GM21515 (cell line): ENCODE data around the gene PPP4R4.
"Not testable (repeated sequence)": the region's sequence is repeated elsewhere in the genome, so short reads cannot be mapped to it uniquely, and the experiment has no call there.

ENCODE experiments used
- ATAC-seq: cut with Tn5 transposase; IDR thresholded peaks from one replicate; pipeline ENCODE4 v1.9.1; 2021; ENCODE audit not compliant: unreplicated experiment

PPP4R4 gene

GRCh38 chr14:94268582-94268981 is 94.5 kb downstream of the PPP4R4 start:
- not testable (repeated sequence) for ATAC-seq

- no peak for ATAC-seq
Observed at GRCh38 chr14:94269156-94269555, 95.0 kb downstream of the PPP4R4 start.

DNA sequence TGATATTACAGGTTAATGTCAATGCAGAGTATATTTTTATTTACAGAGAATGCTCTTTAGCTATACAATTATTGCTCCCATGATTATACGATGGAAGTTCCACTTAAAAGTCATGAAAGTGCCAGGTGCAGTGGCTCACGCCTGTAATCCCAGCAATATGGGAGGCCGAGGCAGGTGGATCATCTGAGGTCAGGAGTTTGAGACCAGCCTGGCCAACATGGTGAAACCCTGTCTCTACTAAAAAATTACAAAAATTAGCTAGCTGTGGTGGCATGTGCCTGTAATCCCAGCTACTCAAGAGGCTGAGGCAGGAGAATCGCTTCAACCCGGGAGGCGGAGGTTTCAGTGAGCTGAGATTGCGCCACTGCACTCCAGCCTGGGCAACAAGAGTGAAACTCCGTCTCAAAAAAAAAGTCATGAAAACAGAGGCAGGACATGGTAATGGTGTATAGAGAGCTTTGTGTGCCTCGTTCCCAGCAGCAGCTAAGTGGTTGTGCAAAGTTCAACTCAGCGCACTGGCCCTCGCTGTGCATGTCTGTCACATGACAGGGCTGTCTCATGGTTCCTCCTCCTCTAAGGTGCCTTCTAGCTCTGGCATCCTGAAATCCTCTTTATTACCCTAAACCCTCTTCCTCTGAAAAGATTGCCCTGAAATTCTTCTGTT is 102.9 kb downstream of the PPP4R4 start:
- not testable (repeated sequence) for ATAC-seq

DNA sequence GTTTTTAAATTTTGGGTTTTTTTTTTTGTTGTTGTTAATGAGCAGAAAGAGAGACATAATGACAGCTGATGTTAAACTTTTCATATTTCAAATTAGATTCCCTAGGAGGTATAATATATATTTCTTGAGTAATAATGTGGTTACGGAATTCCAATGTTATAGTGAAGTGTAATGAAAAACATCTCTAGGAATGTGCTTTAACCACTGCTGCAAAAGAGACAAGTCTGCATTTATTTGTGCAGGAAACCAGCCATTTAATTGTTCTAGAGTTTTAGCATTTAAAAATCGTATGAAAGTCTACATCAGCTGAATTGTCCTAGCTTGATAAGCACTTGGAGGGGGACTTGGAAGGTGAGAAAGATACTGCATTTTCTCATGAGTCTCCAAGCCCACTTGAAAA is 104.6 kb downstream of the PPP4R4 start:
- no peak for ATAC-seq

DNA sequence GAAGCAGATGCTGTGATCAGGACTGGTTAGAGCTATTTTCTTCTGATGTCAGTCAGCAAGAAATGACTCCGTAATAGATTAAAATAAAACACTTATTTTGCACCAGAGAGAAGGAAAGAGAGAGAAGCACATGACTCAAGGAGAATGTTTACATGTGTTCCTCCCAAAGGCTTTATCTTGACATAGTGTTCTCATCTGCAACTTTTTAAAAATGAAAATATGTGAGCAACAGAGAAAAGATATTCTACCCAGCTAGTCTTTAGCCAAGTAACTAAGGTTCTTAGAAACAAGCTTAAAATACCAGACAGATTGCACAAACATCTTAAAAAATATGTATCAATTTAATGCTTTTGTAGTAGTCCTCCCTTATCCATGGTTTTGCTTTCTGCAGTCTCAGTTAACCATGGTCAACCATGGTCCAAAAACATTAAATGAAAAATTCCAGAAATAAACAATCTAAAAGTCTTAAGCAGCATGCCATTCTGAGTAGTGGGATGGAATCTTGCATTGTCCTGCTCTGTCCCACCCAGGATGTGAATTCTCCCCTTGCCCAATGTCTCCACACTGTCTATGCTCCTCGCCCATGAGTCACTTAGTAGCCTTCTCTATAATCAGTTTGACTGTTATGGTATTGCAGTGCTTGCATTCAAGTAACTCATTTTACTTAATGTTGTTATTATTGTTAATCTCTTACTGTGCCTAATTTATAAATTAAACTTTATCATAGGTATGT is 109.0 kb downstream of the PPP4R4 start:
- no peak for ATAC-seq

DNA sequence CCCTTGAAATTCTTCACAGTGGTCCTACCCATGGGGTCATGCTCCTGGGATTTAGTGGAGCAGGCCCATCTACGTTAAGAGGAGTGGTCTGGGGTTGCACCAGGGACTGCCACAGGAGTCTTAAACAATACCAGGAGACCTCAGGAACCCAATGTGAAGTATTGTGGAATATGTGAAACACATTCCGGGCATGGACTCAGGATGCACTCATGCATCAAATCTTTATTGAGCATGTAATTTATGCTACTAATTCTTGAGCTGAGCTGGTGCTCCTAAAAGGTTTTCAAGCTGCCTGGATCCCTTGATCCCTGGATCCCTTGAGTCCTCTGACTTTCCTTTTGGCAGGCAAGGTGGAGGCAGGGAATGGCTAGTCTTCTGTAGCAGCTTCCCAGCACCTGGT is 110.1 kb downstream of the PPP4R4 start:
- no peak for ATAC-seq

GRCh38 chr14:94285158-94285557 is 111.0 kb downstream of the PPP4R4 start:
- no peak for ATAC-seq

DNA sequence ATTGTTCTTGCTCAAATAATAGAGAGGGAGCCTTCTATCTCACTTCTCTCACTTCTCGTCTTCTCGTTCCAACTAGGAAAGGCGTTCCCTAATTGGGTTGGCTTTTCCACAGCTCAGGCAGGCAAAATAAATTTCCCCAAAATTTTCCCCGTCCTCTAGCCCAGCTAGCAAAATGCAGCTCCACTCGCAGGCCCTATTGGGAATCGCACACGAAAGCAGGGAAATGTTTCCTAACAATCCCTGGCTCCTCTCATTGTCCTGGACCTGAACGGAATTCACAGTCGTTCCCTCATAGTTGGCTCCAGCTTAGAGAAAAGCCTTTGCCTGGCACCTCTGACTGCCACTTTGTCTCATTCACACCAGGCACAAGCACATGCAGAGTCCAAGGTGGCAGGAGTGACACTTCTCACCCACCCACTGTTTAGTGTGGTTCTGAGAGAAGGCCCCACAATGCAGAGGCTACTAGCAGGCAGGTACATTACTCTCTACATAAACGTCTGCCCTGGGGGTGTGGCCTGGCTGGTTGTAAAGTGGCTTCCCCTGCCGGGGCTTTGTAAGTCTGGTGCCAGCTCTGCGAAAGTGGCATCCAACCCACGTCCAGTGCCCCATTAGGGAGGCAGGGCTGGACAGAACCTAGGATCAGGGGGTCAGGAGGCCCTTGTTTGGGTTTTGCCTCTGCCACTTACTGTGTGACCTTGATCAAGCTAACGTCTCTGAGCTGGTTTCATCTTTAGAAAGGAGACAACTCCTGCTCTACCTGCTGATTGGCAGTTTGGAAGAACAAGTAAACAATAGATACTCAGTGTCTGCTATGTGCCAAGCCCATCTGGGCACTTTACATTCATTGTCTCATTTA is 114.7 kb downstream of the PPP4R4 start:
- no peak for ATAC-seq

GRCh38 chr14:94290197-94290596 is 116.1 kb downstream of the PPP4R4 start:
- ATAC-seq = no peak

GRCh38 chr14:94291159-94291905 is 117.2 kb downstream of the PPP4R4 start:
- ATAC-seq = no peak

GRCh38 chr14:94291906-94292525 is 117.9 kb downstream of the PPP4R4 start:
- no peak for ATAC-seq

- ATAC-seq = no peak
Observed at GRCh38 chr14:94292526-94292871, 118.4 kb downstream of the PPP4R4 start.

DNA sequence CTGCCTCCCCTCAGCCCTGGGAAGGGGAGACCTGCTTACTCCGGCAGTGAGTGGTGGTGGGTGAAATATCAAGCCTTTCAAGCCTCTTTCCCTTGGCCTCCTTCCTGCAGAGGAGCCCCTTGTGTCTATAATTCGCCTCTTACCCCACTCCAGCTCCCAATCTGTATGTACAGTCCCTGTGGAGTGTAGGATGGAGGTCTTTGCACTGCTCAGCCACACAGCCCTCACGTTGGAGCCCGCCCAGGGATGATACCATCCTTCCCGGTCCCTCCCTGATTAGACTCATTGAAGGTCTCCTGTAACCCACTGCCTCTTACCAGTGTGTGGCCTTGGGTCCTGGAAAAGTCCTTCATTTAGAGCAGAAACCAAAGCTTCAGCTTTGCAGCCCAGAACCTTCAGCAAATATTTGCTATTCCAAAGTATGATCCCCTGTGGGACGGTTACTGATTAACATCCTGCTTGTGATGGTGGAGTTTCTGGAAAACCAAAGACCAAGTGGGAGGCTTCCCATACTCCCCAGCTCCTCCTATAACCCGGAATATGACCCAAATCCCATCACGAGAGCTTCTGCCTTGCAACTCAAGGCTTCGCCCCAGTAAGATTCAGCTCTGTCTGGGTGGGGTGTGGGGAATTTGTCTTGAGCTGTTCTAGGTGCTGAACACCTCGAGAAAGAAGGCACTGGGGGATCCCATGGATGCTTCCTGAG is 118.9 kb downstream of the PPP4R4 start, which contains the start of gene SERPINA10:
TSS of gene SERPINA10 (minus strand) at position 397 of the 706 bp plus-strand sequence. CDS start 2,675 bp downstream, outside the sequence.
- no peak for ATAC-seq

DNA sequence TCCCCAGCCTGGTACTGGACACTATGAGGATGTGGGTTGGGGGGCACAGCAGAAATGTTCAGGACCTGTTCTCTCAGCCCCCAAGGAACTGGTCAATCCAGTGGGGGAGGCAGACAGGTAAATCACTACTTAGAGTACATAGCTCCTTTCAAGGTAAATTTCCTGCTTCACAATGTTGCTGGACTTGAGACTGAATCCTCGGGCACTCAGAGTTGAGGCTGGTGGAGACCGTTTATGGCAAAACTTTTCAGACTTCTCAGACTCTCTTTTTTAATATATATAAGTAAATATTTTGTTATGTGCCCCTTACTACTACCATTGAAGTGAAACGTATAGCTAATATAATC is 119.4 kb downstream of the PPP4R4 start:
- ATAC-seq = no peak

GRCh38 chr14:94295360-94296180 is 121.4 kb downstream of the PPP4R4 start:
- ATAC-seq = no peak

DNA sequence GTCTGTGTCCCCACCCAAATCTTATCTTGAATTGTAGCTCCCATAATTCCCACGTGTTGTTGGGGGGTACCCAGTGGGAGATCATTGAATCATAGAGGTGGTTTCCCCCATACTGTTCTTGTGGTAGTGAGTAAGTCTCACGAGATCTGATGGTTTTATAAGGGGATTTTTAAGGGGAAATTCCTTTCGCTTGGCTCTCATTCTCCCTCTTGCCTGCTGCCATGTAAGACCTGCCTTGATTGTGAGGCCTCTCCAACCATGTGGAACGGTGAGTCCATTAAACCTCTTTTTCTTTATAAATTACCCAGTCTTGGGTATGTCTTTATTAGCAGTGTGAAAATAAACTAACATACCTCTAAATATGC is 122.0 kb downstream of the PPP4R4 start:
- ATAC-seq = not testable (repeated sequence)

- ATAC-seq = no peak
Observed at GRCh38 chr14:94298130-94298529, 124.0 kb downstream of the PPP4R4 start.

DNA sequence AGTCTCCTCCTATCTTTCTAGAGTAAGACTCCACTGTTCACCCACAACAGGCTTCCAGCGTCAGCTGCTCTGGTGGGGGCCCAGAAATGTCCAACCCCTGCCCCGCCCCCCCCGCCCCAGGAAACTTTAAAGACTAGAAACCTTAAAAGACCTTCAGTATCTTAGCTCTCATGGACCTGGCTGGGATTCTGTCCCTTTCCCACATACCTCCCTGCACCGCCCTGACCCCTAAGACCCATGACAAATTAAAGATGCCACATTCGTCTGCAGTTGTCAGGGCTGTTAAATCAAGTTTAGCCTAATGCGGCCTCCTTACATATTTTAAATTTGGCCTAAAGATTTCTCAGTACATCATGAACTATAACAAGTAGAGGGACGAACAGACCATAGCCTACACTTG is 129.0 kb downstream of the PPP4R4 start:
- no peak for ATAC-seq

GRCh38 chr14:94304243-94304642 is 130.1 kb downstream of the PPP4R4 start:
- no peak for ATAC-seq
